ENCODE data around the gene PKD1.

The PKD1 gene

DNA sequence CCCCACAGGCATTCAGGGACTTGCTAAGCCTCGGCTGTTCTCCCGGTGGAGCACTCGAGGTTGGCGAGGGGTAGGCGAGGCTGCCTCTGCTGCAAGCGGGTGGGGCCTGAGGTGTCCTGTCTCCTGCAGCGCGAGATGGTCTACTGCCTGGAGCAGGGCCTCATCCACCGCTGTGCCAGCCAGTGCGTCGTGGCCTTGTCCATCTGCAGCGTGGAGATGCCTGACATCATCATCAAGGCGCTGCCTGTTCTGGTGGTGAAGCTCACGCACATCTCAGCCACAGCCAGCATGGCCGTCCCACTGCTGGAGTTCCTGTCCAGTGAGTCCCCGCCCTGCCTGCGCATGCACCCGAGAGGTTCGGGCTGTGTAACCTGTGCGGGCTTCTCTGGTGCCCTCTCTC, 61.6 kb downstream of the PKD1 start:
- no peak for ATAC-seq
- no peak for DNase-seq

DNA sequence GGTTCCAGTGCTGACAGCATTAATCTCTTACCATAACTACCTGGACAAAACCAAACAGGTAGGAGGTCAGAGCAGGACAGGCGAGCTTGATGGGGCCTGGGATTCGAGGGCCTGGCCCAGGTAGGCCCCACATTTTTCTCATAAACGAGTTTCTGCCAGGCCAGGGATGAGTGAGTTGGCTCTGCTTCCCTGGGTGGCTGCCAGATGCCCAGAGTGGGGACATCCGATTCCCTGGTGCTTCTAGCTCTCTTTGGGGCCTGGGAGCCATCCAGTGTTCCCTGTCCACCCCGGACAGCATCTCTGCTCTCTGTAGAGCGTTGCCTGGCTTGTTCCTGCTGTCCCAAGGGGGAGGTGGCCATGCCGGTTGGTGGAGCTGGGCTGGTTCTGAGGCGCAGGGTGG, 62.8 kb downstream of the PKD1 start:
- no peak for ATAC-seq
- no peak for DNase-seq

DNA sequence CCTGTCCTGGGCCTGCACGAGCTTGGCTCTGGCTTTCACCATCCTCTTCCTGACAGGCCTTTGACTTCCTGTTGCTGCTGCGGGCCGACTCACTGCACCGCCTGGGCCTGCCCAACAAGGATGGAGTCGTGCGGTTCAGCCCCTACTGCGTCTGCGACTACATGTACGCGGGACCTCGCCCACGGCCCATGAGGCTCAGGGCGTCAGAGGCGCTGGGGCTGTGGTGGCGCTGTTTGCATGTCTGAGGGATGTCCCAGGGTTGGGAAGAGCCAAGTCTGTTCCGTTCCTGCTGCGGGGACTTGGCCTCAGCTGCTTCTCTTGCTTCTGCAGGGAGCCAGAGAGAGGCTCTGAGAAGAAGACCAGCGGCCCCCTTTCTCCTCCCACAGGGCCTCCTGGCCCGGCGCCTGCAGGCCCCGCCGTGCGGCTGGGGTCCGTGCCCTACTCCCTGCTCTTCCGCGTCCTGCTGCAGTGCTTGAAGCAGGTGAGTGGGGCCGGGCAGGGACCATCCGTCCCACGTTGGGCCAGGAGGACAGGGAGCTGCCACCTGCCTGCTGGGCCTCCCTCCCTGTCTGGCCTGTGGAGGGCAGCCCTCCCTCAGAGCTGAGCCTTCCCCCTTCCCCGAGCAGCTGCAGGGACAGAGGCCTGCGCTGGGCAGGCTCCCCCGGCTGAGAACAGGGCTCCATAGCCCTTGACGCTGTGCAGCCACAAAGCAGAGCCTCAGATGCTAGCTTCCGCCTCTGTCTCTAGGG, 64.1 kb downstream of the PKD1 start:
- ATAC-seq = no peak
- DNase-seq = no peak

DNA sequence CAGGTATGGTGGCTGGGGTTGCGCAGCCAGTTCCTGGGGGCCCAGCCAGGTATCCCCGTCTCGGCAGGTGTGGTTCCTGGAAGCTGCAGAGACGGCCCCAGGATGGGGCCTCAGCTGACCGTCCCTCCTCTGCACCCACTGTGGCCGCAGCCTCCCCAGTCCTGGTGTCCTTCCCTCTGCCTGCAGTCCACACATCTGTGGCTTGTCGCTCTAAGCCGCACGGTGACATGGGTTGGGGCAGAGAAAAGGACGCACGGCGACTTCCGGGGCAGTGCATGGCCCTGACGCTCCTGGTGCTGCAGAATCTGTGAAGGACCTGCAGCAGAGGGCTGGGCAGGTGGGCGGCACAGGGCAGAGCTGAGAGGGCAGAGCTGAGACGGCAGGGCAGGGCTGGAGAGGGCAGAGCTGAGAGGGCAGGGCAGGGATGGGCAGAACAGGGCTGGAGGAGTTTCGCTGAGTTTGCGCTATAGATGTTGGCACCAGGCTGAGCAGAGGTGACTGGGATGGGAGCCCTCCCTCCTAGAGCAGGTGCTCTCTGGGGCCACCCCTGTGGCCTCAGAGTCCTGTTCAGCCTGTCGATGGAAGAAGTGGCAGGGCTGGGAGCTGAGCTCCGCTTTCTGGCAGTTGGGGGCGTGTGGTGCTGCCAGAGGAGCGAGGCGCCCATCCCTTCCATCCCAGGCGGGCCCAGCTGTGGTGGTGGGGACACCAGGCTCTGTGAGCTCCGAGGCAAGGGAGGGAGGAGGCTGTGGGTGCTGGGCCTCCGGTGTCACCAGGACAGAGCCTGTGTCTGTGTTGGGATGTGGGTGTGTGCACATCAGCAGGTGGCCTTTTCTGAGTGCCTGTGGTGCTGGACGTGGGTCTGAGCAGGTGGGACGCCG, 64.9 kb downstream of the PKD1 start:
- DNase-seq (no peak), ATAC-seq (no peak)

DNA sequence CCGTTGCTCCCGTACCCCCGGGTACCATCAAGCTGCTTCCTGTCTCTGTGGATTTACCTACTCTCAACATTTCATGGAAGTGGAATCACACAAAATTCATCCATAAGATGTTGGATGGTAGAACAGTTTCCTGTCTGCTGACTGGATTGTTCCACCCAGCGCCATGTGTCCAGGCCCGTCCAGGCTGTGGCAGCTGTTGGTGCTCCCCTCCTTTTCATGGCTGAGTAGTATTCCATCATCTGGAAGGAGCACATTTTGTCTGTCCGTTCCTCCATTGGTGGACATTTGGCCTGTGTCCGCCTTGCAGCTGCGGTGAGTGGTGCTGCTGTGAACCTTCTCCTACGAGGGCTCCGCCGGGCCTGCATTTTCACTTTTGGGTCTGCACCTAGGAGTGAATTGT, 69.6 kb downstream of the PKD1 start:
- ATAC-seq (no peak), DNase-seq (no peak)

DNA sequence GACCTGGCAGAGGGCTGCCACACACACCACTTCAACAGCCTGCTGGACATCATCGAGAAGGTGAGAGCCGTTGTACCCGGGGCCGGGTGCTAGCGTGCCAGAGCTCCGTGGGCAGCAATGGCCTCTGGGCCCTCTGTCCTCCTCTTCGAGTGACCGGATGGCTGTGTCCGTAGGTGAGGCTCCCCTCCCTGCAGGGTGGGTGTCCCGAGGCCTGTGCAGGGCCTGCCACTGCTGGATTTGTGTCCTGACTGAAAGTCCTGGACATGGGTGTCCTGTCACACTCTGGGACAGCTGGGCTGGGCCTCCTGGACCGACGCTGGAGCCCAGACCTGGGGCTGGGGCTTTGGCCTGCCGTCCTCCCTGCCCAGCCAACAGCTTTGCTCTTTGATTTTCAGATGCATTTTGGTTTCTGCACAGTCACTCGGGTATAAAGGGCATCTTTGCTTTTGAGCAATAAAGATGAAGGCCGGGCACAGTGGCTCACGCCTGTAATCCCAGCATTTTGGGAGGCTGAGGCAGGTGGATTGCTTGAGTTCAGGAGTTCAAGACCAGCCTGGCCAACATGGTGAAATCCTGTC, 71.2 kb downstream of the PKD1 start:
- DNase-seq (no peak), ATAC-seq (no peak)

DNA sequence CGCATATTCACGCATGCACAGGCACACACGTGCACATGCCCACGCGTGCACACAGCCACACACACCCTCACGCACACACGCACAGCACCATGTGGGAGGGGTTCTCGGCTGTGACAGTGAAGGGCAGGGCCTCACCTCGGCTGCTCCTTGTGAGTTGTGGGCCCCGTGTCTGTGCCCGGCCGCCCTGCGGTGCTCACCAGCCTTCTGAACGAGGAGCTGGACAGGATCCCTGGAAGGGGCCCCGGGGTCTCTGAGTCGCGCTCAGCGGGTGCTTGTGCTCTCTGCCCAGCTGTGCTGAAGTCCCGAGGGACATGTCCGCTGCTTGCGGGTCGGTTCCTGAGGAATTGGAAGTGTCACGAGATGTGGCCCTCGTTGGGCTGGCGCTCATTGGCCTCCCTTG, 71.8 kb downstream of the PKD1 start:
- ATAC-seq (no peak), DNase-seq (no peak)

DNA sequence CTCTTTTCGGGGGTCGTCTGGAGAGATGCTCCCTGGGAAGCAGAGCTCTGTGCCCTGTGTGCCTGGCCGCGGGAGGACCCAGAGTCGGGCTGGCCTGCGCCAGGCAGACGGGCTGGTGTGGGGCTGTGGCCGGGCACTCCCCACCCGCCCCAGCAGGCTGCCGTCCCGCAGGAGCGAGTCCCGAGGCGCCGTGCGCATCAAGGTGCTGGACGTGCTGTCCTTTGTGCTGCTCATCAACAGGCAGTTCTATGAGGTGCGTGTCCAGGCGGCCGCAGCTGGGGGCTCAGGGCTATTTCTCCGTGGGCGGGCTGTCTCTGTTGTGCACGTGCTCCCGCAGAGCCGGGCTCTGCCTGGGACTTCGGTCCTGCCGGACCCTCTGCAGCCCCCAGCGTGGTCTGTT, 72.9 kb downstream of the PKD1 start:
- ATAC-seq (no peak), DNase-seq (no peak)

DNA sequence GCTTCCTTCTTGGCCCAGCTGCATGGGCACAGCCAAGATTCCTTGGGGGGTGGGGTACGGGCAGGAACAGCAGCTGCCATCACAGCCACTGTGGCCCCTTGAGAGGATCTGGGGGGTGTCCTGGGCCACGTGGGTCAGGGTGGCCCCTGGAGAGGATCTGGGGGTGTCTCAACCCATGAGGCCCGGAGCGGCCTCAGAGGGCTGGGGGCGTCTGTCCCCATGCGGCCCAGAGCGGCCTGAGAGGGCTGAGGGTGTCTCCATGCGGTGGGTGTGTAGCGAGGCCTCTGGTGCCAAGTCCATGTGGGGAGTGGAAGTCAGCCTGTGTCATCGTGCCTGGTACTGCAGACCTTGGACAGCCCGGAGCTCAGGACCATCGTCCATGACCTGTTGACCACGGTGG, 74.2 kb downstream of the PKD1 start:
- DNase-seq = no peak
- no peak for ATAC-seq

DNA sequence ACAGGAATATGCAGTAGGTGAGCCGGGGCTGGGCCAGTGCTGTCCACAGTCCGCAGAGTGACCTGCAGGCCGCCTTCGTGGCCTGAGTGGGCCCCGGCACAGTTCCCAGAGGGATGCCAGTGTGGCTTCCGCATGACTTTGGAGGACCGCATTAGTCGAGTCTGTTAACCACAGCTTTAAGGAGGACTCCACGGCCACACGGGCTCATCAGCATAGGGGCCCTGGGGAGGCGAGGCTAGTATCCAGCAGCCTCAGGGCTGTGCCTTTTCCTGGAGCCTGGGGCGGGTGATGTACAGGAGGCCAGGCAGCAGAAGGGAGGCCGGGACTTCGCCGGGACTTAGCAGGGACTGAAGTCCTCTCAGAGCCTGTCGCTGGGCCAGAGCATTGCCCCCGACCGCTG, 74.7 kb downstream of the PKD1 start:
- DNase-seq = no peak
- no peak for ATAC-seq

DNA sequence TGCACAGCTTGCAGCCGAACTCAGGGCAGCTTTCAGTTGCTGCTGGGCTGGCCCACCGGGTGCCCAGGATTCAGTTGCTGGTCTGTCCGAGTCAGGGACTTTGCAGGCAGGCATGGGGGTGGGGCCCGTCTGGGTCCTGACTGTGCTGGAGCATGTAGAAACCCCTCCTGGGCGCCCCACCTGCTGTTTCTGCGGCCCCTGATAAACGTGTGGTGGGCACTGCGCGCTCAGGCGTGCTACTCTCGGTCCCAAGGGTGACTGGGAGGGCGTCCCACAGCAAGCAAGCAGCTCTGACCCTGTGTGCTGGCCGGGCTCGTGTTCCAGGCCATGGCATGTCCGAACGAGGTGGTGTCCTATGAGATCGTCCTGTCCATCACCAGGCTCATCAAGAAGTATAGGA, 75.4 kb downstream of the PKD1 start:
- no peak for ATAC-seq

DNA sequence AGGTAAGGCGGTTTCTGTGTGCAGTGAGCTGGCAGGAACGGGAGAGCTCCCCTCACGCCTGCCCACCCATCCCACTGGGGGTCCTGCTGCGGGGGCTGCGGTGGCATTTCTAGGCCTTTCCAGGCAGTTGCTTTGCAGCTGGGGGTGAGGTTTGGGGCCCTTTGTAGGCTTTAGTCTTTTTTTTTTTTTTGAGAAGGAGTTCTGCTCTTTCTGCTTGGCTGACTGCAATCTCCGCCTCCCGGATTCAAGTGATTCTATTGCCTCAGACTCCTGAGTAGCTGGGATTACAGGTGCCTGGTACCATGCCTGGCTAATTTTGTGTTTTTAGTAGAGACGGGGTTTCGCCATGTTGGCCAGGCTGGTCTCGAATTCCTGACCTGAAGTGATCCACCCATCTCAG, 76.8 kb downstream of the PKD1 start:
- DNase-seq (no peak), ATAC-seq (no peak)

More for the DNA sequence above, 75.4 kb downstream of the PKD1 start:
- no peak for DNase-seq

DNA sequence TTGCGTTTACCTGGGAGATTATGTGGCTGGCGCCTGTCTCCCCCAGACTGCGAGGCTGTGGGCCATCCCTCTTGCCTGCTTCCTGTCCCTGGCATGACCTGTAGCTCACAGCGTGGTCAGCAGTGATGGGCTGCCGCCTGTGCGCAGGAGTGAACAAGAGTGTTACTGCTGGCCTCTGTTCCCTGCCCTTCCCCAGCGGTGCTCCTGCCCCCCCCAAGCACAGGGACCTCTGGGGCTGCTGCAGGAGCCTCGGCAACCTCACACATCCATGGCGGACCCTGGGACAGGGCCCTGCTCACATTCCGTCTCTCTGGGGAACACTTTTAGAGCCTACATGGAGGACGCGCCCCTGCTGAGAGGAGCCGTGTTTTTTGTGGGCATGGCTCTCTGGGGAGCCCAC, 77.3 kb downstream of the PKD1 start:
- no peak for DNase-seq
- no peak for ATAC-seq

DNA sequence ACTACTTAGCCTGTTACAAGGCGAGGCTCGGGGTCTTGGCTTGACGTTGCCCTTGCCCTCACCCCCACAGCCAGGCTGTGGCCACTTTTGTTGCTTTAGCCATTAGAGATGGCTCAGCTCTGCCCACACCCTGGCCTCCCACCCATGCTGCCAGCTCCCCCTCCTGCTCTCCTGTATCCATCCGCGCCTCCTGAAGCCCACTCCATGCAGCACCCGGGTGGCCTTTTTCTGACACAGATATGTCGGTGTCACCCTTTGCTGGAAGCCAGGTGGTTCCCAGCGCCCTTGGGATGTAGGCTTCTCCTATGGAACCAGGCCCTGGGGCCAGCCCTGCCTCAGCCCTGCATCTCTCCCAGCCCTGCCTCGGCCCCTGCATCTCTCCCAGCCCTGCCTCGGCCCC, 78.3 kb downstream of the PKD1 start:
- ATAC-seq = no peak
- no peak for DNase-seq

DNA sequence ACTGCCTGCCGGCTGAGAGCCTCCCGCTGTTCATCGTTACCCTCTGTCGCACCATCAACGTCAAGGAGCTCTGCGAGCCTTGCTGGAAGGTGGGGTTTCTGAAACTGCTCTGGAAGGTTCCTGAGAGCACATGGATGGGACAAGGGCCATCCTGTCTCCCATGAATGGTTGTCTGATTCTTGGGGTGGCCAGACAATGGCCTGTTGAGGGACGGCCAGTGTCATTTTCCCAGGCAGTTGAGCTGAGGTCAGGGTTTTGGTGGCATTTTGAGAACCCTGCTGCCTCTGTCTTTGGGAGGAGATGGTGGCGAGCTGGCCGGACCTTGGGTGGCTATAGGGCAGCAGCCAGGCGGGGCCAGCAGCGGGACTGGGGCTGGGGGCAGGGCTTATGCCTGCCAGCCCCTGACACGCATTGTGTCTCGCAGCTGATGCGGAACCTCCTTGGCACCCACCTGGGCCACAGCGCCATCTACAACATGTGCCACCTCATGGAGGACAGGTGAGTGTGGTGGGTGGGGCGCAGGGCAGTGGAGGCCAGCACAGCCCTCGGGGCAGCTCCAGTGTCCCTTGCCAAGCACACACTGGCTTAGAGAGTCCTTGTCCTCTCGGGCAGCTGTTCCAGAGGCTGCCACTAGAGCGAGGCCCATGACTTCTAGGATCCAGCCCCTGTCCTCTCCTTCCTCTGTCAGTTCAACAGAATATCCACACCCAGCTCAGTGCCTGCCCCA, 78.9 kb downstream of the PKD1 start:
- DNase-seq (no peak), ATAC-seq (no peak)

DNA sequence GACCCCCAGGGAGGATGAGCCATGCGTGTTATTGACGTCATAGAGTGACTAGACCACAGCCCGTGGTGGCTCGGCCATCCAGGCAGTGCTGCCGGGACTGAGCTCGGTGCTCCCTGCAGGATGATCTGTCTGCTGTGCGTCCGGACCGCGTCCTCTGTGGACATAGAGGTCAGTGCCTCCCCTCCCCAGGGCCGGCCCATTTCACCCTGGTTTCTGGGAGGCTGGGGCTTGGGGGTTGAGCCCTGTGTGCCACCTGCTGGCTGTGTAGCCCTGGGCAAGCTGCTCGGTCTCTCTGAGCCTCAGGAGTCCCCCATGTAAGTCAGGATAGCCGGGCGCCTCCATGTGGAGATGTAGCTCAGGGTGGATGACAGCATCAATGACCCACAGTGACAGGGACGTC, 79.6 kb downstream of the PKD1 start:
- ATAC-seq = no peak
- DNase-seq = no peak

DNA sequence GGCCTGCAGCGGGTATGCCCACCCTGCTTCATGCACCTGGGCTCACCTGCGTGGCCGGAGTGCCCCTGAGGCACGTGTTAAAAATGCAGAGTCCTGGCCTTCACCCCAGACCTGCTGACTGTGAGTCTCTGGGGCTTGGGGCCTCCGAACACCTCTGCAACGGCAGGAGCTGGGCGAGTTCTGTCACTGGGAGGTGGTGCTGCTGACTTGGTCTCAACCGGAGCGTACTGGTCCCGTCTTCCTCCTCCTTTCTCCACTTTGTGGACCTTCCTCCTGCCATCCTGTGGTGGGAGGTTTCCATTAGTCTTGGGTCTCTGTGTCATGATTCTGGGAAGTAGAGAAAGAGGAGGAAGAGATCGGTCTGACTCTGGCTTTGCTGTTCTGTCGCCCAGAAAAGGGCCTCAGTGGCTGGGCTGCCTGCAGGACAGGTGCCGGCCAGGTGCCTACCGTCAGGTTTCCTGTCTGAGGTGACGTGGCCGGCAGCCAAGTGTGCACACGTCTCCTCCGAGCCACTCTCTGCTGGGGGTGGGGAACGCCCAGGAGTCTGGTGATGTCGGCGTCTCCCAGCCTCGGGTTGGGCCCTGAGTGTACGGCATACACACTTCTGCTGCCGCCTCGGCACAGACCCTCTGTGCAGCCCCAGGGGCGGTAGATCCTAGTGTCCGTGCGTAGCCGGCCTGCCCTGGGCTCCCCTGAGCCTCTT, 81.0 kb downstream of the PKD1 start:
- DNase-seq (no peak), ATAC-seq (no peak)

DNA sequence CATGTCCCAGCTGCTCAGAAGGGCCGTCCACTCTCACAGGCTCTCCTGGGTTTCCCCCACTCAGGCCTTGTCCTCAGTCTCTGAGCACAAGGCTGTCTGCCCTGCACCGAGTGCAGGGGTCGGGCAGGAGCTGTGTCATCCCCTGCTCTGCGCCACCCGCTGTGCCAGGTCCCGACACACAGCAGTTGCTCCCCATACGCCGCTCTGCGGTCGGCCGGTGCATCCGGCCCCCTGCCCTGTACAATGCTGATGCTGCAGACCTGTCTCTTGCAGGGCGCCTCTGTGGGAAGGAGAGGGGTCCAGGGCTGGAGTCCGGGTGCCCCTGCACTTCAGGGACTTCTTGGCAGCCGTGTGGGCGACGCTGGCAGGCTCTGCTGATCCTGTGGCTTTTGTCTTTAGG, 81.8 kb downstream of the PKD1 start:
- no peak for DNase-seq
- no peak for ATAC-seq

DNA sequence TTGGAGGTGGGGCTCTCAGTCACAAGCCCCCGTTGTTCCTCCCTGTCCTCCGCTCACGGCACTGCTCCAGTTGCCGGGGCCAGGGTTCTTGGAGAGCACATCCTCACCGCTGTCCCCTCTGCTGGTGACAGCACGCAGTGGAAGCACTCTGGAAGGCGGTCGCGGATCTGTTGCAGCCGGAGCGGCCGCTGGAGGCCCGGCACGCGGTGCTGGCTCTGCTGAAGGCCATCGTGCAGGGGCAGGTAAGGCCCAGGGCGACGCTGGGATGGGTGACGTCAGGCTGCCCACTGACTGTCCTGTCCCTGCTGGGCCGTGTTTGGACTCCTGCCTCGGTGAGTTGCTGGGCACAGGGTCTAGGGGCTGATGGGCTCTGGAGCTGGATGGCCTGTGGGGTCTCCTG, 82.5 kb downstream of the PKD1 start:
- ATAC-seq = no peak
- DNase-seq = no peak

DNA sequence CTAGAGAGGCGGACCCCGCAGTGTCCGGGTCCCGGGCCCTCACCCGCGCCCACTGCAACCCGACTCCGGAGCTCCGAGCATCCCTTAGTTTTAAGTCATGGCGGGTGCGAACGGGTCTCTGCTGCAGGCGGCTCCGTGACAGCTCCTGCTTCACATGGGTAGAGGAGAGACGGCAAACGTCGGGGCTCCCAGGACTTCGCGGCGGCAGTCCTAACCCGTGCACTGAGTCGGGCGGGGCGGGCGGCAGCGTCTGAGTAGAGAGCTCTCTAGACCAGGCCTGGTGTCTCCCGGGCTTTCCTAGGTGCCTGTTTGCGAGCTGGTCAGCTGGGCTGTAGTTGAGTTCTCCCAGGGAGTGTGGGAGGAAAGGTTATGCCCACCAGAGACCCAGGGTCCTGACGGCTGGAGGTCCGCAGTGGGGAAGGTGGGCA, 87.6 kb downstream of the PKD1 start:
- DNase-seq (no peak), ATAC-seq (no peak)

DNA sequence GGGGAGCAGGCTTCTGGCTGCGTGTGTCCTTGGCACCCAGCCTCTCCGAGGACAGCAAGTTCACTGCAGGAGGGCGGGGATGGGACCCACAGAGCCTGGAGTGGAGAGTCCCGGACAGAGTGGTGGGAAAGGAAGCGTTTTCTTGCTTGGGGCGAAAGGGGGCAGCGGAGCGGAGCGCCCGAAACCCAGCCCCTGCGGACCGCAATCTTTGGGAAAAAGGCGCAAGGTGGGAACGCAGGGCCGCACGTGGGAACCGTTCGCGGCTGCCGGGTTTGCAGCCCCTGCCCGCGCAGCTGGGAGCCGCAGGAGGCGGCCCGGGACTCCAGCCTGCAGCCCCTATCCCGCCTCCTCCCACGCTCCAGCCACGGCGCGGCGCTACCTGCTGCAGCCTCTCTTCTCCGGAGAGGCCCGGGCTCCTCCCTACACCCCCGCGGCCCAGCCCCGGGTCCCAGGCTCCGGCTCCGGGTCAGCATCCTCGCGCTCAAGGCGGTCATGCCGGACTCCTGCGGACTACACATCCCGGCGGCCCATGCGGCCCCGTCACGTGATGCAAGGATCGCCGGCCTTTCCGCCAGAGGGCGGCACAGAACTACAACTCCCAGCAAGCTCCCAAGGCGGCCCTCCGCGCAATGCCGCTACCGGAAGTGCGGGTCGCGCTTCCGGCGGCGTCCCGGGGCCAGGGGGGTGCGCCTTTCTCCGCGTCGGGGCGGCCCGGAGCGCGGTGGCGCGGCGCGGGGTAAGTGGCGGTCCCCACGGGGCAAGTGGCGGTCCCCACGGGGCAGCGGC, 88.2 kb downstream of the PKD1 start, which contains the start of the genes NTHL1 and TSC2:
NTHL1 (minus strand) TSS at position 505 of the 786 bp plus-strand sequence; CDS start at position 494, 11 bp downstream.
TSC2 (plus strand) TSS at position 656 of the 786 bp plus-strand sequence. CDS start 631 bp downstream, outside the sequence.
- ATAC-seq (peak; percentile 98), DNase-seq (peak; percentile 96)

All from stimulated activated naive CD8-positive, alpha-beta T cell treated with anti-CD3 and anti-CD28 coated beads, Interleukin-15, Interleukin-2, amounts not matched to agents 100 U/mL and 50 U/mL, for 24 hours (primary cell).